Liver (tissue), 9 donors: Measurements from ENCODE around the gene TPD52L1. TPM values are rescaled to one million over a fixed set of nuclear protein-coding genes. Genes with fewer than 3 reads are reported as not detected.

Experiments
- DNase-seq: peaks from one replicate; pipeline ENCODE4 v3.0.0-alpha.2; 2017; ENCODE audit warnings: low spot score
- H3K27ac ChIP-seq, 2 donors: one replicate each; pipeline ENCODE4 v1.7.0; 2013; ENCODE audit warnings: inconsistent platforms in 2 of 2, low read length in 2 of 2, control low read depth in 1 of 2, low read depth in 1 of 2, mild to moderate bottlenecking in 1 of 2
- H3K27me3 ChIP-seq, 4 donors: one replicate each; pipeline versions ENCODE4 v1.6.1 to v1.7.0; 2013; ENCODE audit warnings: low read length in 3 of 4, inconsistent platforms in 1 of 4, mild to moderate bottlenecking in 1 of 4, moderate library complexity in 1 of 4; ENCODE audit not compliant: control insufficient read depth in 4 of 4, insufficient read depth in 4 of 4
- H3K36me3 ChIP-seq, 4 donors: one replicate each; pipeline versions ENCODE4 v1.6.1 to v1.7.0; 2013; ENCODE audit warnings: low read length in 3 of 4, mild to moderate bottlenecking in 3 of 4, low read depth in 1 of 4, moderate library complexity in 1 of 4; ENCODE audit not compliant: control insufficient read depth in 4 of 4, insufficient read depth in 3 of 4
- H3K4me1 ChIP-seq, 4 donors: one replicate each; pipeline versions ENCODE4 v1.6.1 to v1.7.0; 2013; ENCODE audit warnings: low read length in 3 of 4, mild to moderate bottlenecking in 3 of 4, moderate library complexity in 1 of 4; ENCODE audit not compliant: control insufficient read depth in 4 of 4, insufficient read depth in 4 of 4
- H3K4me3 ChIP-seq, 3 donors: one replicate each; pipeline versions ENCODE4 v1.6.1 to v1.7.0; 2013; ENCODE audit warnings: low read length in 3 of 3, control low read depth in 1 of 3, low read depth in 1 of 3, mild to moderate bottlenecking in 1 of 3
- H3K9ac ChIP-seq, 2 donors: one replicate each; pipeline ENCODE4 v1.7.0; 2013; ENCODE audit warnings: low read length in 2 of 2, mild to moderate bottlenecking in 2 of 2, moderate library complexity in 2 of 2, control low read depth in 1 of 2, low read depth in 1 of 2
- H3K9me3 ChIP-seq, 4 donors: one replicate each; pipeline versions ENCODE4 v1.6.1 to v1.7.0; 2013; ENCODE audit warnings: low read length in 3 of 4; ENCODE audit not compliant: control insufficient read depth in 4 of 4
- EGR1 ChIP-seq, 2 donors: IDR thresholded peaks; 2 replicates each; pipeline ENCODE4 v1.6.1; 2016 to 2018; ENCODE audit warnings: antibody characterized with exemption in 2 of 2, low read depth in 2 of 2
- FOXA1 ChIP-seq: IDR thresholded peaks from 2 replicates; pipeline ENCODE4 v1.6.1; 2016; ENCODE audit warnings: antibody characterized with exemption
- FOXA2 ChIP-seq: IDR thresholded peaks from 2 replicates; pipeline ENCODE4 v1.6.1; 2016; ENCODE audit warnings: antibody characterized with exemption
- GABPA ChIP-seq, 2 donors: IDR thresholded peaks in 1 of 2; conservative IDR thresholded peaks in 1 of 2; 2 replicates each; pipeline ENCODE4 v1.6.1; 2016; ENCODE audit warnings: antibody characterized with exemption in 2 of 2, mild to moderate bottlenecking in 1 of 2, moderate library complexity in 1 of 2
- HNF4A ChIP-seq, 2 donors: conservative IDR thresholded peaks; 2 replicates each; pipeline ENCODE4 v1.6.1; 2016; ENCODE audit warnings: antibody characterized with exemption in 2 of 2, mild to moderate bottlenecking in 2 of 2
- HNF4G ChIP-seq: IDR thresholded peaks from 2 replicates; pipeline ENCODE4 v1.6.1; 2016; ENCODE audit warnings: antibody characterized with exemption
- JUND ChIP-seq, 2 donors: IDR thresholded peaks; 2 replicates each; pipeline ENCODE4 v1.6.1; 2016; ENCODE audit warnings: antibody characterized with exemption in 2 of 2
- NR2F2 ChIP-seq: IDR thresholded peaks from 2 replicates; pipeline ENCODE4 v1.6.1; 2016; ENCODE audit warnings: antibody characterized with exemption
- RAD21 ChIP-seq, 2 donors: IDR thresholded peaks; 2 replicates each; pipeline ENCODE4 v1.6.1; 2016; ENCODE audit warnings: antibody characterized with exemption in 2 of 2, mild to moderate bottlenecking in 2 of 2
- RXRA ChIP-seq, 2 donors: IDR thresholded peaks; 2 replicates each; pipeline ENCODE4 v1.6.1; 2017 to 2018; ENCODE audit warnings: antibody characterized with exemption in 2 of 2, mild to moderate bottlenecking in 1 of 2
- SP1 ChIP-seq: IDR thresholded peaks from 2 replicates; pipeline ENCODE4 v1.6.1; 2018; ENCODE audit warnings: antibody characterized with exemption, mild to moderate bottlenecking
- TAF1 ChIP-seq: conservative IDR thresholded peaks from 2 replicates; pipeline ENCODE4 v1.6.1; 2016; ENCODE audit warnings: antibody characterized with exemption, mild to moderate bottlenecking
- YY1 ChIP-seq: IDR thresholded peaks from 2 replicates; pipeline ENCODE4 v1.6.1; 2016; ENCODE audit warnings: antibody characterized with exemption, mild to moderate bottlenecking
- WGBS: extraction: QIAGEN DNeasy Blood & Tissue Kit; methylation state at CpG from one replicate; pipeline ENCODE4 v1.1.7; 2013; 5-methylcytosine and 5-hydroxymethylcytosine counted together
- polyA plus RNA-seq, 2 donors: library from polyadenylated mRNA; stranded (reverse) in 1 of 2; unstranded in 1 of 2; fragments of 200-250 nt in 1 of 2; fragments of >200 nt in 1 of 2; fragmentation: Nextera tagmentation in 1 of 2; extraction: Ambion mirVana in 1 of 2; gene quantifications; one replicate each; pipeline versions ENCODE4 v1.2.1 to v1.2.3, GENCODE V29; 2013 to 2015
- total RNA-seq, 2 donors: library from RNA; depleted of rRNA; stranded (reverse); fragments of >200 nt; gene quantifications; one replicate each; pipeline ENCODE4 v1.2.3, GENCODE V29; 2014
- TF ChIP-seq, protein P1 (sequence below): IDR thresholded peaks from 2 replicates; pipeline ENCODE4 v1.6.1; 2016; ENCODE audit warnings: antibody characterized with exemption, mild to moderate bottlenecking
- TF ChIP-seq, protein P2 (sequence below): IDR thresholded peaks from 2 replicates; pipeline ENCODE4 v1.6.1; 2016; ENCODE audit warnings: antibody characterized with exemption
- TF ChIP-seq, protein P3 (sequence below): IDR thresholded peaks from 2 replicates; pipeline ENCODE4 v1.6.1; 2016; ENCODE audit warnings: antibody characterized with exemption
- TF ChIP-seq, protein P4 (sequence below): fragments of 150-350 bp; IDR thresholded peaks from 2 replicates; pipeline ENCODE4 v1.5.1; 2017; ENCODE audit warnings: improper control_type of control experiment, low read depth, low read length; ENCODE audit not compliant: missing input control
- TF ChIP-seq, protein P5 (sequence below): IDR thresholded peaks from 2 replicates; pipeline ENCODE4 v1.6.1; 2016; ENCODE audit warnings: antibody characterized with exemption
- donor health status: healthy.
- donor health status: healthy.
- donor health status: healthy.
- donor health status: healthy.
- donor health status: healthy.

The TPD52L1 gene
- total and polyA plus RNA-seq, 4 donors = 8.9 to 66.4 (median 56.6) TPM

DNA sequence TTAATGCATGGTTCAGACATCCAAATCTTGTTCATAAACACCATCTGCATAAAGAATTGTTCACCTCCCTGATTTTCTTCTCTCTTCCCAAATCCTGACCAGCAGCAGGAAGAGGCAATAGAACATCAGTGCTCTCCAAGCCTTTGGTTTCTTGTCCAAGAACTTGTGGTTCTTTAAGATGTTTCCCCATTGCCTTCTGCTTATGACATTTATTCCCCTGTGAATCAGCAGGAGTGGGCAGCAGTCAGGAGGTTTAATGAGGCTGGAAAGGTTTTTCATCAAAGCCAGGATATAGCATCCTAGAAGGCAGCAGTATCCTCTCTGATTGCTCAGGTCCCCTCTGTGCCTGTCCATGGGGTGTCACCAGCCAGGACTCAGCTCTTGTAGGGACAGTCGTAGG lies 142.9 kb downstream of the TPD52L1 start:
- peaks cover 3 to 24% (median 13%) of the 10 kb centered on the region in 4 donors for H3K4me1 ChIP-seq
- H3K27ac ChIP-seq = no peak overlapping the region
- H3K9me3 ChIP-seq = no peaks in the 10 kb centered on the region
- 98% methylated on average over 1 of the region's 1 CpG for WGBS
- H3K27me3 ChIP-seq = no peaks in the 10 kb centered on the region
- H3K9ac ChIP-seq = no peak overlapping the region
- no peak for TF ChIP-seq NR2F2
- TF ChIP-seq TAF1 = no peak
- TF ChIP-seq, protein P1, sequence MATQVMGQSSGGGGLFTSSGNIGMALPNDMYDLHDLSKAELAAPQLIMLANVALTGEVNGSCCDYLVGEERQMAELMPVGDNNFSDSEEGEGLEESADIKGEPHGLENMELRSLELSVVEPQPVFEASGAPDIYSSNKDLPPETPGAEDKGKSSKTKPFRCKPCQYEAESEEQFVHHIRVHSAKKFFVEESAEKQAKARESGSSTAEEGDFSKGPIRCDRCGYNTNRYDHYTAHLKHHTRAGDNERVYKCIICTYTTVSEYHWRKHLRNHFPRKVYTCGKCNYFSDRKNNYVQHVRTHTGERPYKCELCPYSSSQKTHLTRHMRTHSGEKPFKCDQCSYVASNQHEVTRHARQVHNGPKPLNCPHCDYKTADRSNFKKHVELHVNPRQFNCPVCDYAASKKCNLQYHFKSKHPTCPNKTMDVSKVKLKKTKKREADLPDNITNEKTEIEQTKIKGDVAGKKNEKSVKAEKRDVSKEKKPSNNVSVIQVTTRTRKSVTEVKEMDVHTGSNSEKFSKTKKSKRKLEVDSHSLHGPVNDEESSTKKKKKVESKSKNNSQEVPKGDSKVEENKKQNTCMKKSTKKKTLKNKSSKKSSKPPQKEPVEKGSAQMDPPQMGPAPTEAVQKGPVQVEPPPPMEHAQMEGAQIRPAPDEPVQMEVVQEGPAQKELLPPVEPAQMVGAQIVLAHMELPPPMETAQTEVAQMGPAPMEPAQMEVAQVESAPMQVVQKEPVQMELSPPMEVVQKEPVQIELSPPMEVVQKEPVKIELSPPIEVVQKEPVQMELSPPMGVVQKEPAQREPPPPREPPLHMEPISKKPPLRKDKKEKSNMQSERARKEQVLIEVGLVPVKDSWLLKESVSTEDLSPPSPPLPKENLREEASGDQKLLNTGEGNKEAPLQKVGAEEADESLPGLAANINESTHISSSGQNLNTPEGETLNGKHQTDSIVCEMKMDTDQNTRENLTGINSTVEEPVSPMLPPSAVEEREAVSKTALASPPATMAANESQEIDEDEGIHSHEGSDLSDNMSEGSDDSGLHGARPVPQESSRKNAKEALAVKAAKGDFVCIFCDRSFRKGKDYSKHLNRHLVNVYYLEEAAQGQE = no peak
- TF ChIP-seq SP1 = no peak
- TF ChIP-seq, protein P2, sequence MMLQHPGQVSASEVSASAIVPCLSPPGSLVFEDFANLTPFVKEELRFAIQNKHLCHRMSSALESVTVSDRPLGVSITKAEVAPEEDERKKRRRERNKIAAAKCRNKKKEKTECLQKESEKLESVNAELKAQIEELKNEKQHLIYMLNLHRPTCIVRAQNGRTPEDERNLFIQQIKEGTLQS = no peak
- TF ChIP-seq, protein P3, sequence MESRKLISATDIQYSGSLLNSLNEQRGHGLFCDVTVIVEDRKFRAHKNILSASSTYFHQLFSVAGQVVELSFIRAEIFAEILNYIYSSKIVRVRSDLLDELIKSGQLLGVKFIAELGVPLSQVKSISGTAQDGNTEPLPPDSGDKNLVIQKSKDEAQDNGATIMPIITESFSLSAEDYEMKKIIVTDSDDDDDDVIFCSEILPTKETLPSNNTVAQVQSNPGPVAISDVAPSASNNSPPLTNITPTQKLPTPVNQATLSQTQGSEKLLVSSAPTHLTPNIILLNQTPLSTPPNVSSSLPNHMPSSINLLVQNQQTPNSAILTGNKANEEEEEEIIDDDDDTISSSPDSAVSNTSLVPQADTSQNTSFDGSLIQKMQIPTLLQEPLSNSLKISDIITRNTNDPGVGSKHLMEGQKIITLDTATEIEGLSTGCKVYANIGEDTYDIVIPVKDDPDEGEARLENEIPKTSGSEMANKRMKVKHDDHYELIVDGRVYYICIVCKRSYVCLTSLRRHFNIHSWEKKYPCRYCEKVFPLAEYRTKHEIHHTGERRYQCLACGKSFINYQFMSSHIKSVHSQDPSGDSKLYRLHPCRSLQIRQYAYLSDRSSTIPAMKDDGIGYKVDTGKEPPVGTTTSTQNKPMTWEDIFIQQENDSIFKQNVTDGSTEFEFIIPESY = no peak
- TF ChIP-seq HNF4A (conservative IDR thresholded peaks at IDR 0.05) = no peak
- TF ChIP-seq FOXA2 = no peak
- no peak for TF ChIP-seq RAD21 (IDR thresholded peaks at IDR 0.05)
- TF ChIP-seq, protein P4, sequence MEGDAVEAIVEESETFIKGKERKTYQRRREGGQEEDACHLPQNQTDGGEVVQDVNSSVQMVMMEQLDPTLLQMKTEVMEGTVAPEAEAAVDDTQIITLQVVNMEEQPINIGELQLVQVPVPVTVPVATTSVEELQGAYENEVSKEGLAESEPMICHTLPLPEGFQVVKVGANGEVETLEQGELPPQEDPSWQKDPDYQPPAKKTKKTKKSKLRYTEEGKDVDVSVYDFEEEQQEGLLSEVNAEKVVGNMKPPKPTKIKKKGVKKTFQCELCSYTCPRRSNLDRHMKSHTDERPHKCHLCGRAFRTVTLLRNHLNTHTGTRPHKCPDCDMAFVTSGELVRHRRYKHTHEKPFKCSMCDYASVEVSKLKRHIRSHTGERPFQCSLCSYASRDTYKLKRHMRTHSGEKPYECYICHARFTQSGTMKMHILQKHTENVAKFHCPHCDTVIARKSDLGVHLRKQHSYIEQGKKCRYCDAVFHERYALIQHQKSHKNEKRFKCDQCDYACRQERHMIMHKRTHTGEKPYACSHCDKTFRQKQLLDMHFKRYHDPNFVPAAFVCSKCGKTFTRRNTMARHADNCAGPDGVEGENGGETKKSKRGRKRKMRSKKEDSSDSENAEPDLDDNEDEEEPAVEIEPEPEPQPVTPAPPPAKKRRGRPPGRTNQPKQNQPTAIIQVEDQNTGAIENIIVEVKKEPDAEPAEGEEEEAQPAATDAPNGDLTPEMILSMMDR = no peak
- no peak for TF ChIP-seq EGR1 (IDR thresholded peaks at IDR 0.05; ENCODE audit: low read depth in 2 of 2)
- TF ChIP-seq FOXA1 = no peak
- no peak for TF ChIP-seq YY1
- no peak for TF ChIP-seq GABPA (IDR thresholded peaks at IDR 0.05 in 1 of 2, conservative IDR thresholded peaks at IDR 0.05 in 1 of 2)
- TF ChIP-seq JUND (IDR thresholded peaks at IDR 0.05) = no peak
- no peak for TF ChIP-seq HNF4G
- no peak for TF ChIP-seq RXRA (IDR thresholded peaks at IDR 0.05)
- TF ChIP-seq, protein P5, sequence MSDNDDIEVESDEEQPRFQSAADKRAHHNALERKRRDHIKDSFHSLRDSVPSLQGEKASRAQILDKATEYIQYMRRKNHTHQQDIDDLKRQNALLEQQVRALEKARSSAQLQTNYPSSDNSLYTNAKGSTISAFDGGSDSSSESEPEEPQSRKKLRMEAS = no peak
- no peak overlapping the region for H3K4me3 ChIP-seq
- no peak for DNase-seq
- H3K36me3 ChIP-seq = peaks cover 0 to 25% (median 6%) of the 10 kb centered on the region in 4 donors
